Kidney tubule cell (primary cell): ENCODE measurements around the gene FBXL7.

Experiments used
- DNase-seq: peaks from one replicate; pipeline ENCODE4 v3.0.0-alpha.2; 2018; ENCODE audit warnings: low spot score

The FBXL7 gene

DNA sequence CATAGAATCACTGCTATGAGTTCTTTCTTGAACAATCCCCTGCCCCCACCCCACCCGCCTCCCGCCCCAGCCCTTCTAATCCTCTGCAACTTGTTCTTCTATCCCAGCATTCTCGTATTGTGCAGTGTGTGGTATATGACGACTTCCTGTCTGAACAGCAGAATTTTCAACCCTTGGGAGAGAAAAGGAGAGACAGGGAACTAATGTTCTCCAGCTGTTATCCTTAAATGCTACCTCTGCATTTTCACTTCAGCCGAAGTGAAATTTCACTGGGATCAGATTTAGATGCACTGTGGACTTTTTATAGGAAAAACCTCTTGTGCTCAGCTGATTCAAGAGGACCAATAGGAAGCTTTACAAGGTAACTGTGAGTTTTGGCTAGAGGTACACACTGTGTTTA lies 2.2 kb downstream of the FBXL7 start:
- no peak for DNase-seq

GRCh38 chr5:15506146-15506545 lies 6.2 kb downstream of the FBXL7 start:
- DNase-seq, result no peak

DNA sequence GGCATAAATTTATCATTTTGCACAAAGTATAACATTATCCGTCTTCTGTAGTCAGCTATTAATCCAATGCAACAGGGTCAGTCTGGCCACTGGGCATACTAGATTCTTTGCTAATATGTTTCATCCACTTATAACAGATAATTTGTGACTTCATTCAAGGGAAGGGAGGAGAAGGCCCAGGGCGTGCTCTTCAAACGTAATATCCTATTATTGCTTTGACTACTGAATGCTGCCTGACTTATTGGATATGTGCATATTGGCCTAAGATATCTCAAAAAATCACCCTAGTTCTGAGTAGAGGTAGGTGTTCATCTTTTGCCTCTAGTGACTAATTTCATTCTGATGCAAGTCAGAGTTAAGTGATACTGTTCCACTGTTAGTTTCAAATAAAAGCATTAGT lies 6.9 kb downstream of the FBXL7 start:
- DNase-seq, result no peak

DNA sequence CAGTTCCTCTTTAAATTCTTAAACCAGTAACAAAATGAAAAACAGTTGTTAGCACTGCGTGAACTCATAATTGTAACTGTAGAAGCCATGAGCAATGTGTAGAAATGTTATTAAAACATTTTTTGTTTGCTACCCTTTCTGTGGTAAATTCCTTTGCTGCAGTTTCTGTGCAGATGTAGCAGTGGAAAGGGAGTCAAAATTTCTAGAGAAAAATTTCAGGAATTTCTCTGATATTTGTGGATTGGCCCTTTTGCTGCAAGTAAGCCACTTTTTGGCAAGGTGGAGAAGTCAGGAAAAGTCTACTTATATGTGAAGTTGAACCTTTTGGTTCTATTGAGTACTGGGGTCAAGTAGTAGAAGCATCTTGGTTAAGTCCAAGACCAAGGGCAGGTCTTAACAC lies 10.1 kb downstream of the FBXL7 start:
- DNase-seq, result no peak

GRCh38 chr5:15510831-15511230 lies 10.9 kb downstream of the FBXL7 start:
- no peak for DNase-seq

DNA sequence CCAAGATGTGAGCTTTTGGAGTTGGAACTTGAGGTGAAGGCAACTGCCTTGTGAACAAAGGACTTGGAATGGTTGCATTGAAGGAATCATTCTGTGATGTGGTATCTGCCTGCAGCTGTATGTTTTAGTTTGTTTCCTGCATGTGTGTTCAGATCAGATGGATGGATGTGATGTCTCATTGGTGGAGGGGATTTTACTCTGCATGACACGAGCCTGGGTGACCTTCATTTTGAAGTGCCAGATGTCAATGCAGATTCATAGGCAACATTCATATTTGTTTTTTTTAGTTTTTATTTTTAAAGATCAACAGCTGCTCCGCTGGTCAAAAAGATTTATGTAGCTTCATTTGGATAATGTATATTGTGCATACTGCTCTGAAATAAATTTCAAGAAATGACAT lies 13.5 kb downstream of the FBXL7 start:
- no peak for DNase-seq

DNA sequence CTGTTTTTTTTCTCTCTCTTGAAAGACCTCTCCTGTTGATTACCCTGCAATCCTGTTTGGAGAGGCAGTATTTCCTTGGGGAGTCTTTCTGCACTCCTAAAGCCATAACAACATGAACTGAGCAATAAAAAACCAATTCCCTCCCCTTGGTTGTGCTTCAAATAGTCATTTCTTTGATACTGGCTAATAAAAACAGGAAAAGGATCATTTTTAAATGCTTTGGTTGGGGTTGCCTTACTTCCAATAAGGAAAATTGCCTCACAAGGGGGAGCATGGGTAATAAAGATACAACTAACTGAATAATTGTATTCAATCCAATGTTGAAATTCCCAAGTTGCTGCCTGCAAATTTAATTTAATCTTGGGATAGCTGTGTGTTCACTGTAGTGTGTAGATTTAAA lies 13.9 kb downstream of the FBXL7 start:
- no peak for DNase-seq

GRCh38 chr5:15515229-15515628 lies 15.2 kb downstream of the FBXL7 start:
- DNase-seq, result no peak

DNA sequence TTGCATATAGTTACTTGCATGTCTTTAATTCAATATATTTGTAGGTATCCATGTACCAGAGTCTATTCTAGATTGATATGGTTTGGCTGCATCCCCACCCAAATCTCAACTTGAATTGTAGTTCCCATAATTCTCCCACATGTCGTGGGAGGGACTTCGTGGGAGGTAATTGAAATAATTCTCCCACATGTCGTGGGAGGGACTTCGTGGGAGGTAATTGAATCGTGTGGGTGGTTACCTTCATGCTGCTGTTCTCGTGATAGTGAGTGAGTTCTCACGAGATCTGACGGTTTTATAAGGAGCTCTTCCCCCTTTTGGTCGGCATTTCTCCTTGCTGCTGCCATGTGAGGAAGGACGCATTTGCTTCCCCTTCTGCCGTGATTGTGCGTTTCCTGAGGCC lies 16.5 kb downstream of the FBXL7 start:
- DNase-seq, result no peak

DNA sequence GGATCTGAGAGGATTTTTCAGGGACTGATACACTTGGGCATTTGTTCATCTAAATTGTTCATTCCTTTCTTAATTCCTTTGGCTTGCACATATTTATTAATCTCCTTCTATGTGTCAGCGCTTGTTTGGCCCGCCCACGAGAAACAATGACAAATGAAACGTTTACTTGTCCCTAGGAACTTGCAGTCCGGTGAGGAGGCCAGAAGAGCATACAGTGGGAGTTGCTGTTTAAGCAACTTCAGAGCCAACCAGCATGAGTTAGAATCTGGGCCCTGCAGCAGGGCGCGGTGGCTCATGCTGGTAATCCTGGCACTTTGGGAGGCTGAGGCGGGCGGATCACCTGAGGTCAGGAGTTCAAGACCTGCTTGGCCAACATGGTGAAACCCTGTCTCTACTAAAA lies 18.8 kb downstream of the FBXL7 start:
- DNase-seq, result no peak

DNA sequence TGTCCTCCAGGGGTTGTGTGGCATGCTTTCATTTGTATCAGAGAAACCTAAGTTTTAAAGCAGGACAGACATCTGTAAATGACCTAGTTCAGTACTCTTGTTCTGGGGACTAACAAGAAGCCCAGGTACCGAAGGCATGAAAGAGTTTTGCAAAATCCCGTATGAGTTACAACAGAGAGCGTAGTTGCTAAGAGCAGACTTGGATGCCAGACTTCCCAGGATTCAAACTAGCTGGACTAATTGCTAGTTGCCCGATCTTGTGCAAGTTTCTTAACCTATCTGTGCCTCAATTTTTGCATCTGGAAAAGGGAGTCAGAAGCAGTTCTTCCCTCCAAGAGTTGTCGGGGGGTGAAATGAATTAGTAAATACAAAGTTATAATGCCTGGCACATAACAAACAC lies 20.9 kb downstream of the FBXL7 start:
- no peak for DNase-seq

GRCh38 chr5:15521381-15522186 lies 21.6 kb downstream of the FBXL7 start:
- no peak for DNase-seq

DNA sequence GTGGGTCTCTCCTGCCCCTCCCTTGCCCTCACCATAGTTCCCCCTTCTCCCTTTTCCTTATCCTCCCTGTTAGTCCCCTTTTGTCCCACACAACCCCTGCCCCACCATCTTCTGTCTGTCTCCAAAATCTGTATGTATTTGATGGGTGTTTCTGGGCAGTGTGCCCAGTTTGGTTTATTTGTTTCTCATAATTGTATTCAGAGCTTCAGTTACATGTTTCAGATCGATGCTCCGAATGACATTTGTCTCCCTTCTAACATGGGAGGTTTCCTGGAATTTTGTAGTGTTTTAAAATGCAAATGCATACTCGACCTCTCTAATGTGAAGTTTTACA lies 22.2 kb downstream of the FBXL7 start:
- DNase-seq, result no peak

- no peak for DNase-seq
Measured at GRCh38 chr5:15524712-15525111, 24.7 kb downstream of the FBXL7 start.

DNA sequence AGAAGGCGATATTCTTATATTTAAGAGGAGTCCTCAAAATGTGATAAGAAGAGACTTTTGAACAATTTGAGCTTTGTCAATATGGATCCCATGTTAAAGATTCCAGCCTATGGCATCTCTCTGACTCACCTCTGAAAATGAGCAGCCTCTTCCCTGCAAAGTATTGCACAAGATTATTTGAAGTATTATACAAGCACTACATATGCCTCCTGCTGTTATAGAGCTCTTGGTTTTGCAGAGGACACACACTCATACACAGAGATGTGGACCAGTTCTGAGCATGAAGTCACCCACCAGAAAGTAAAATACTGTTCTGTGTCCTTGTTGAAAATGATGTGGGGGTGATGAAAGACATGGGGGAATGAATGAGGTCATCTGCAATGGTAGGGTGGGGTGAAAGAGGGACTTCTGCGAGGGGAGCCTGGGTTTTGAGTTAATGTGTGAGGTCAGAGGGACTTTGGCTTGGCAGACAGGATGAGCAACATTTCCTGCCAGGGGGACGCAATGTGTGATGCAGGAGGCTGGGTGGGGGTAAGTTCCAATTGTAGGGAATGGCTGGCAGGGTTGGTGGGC lies 25.8 kb downstream of the FBXL7 start:
- no peak for DNase-seq

GRCh38 chr5:15526413-15526812 lies 26.4 kb downstream of the FBXL7 start:
- no peak for DNase-seq

DNA sequence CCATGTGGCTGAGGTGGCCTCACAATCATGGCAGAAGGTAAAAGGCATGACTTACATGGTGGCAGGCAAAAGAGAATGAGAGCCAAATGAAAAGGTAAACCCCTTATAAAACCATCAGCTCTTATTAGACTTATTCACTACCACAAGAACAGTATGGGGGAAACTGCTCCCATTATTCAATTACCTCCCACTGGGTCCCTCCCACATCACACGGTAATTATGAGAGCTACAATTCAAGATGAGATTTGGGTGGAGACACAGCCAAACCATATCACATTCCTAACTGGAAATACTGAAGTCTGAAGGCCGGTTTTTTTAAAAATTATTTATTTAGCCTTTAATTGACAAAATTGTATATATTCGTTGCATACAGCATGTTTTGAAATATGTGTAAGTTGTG lies 28.5 kb downstream of the FBXL7 start:
- DNase-seq, result no peak

- no peak for DNase-seq
Measured at GRCh38 chr5:15529013-15529412, 29.0 kb downstream of the FBXL7 start.

- no peak for DNase-seq
Measured at GRCh38 chr5:15529821-15530220, 29.8 kb downstream of the FBXL7 start.

DNA sequence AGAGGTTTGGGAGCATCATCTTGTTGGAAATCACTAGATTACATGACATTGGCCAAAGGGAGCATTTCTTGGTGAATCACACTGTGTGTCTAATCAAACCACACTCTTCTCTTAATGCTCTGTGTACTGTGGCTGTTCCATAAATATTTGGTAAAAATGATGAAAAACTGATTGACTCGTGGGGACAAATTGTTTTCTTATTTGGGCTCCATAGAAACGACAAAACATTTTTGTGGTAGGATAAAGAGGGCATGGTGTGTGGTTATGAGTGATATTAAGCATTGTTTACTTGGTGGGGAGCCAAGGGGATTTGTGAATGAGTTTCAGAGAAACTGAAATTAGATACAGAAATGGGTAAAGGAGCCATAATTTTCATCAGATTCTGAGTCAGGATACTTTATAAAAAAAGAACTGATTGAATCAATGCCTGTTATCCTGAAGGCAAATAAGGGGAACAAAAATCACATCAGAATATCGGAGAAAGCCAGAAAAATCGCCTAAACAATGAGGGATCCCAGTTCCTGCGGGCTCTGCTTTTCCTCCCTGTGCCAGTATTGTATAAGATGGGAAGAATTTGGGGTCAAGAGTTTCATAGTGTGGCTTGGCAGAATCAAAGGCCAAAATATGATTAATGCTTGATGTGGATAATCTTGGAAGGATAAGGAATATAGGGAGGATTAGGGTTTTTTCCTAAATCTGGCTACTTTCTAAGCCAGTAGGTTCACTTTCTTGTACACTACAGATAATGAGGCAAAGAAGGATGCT lies 33.3 kb downstream of the FBXL7 start:
- no peak for DNase-seq

DNA sequence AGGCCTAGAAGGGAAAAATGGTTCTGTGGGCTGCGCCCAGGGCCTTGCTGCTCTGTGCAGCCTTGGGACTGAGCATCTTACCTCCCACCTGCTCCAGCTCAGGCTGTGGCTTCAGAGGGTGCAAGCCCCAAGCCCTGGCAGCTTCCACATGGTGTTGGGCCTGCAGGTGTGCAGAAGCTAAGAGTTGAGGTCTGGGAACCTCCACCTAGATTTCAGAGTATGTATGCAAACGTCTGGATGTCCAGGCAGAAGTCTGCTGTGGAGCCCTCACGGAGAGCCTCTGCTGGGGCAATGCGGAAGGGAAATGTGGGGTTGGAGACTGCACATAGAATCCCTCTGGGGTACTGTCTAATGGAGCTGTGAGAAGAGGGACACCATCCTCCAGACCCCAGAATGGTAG lies 36.0 kb downstream of the FBXL7 start:
- DNase-seq, result no peak

GRCh38 chr5:15538516-15538915 lies 38.5 kb downstream of the FBXL7 start:
- no peak for DNase-seq

DNA sequence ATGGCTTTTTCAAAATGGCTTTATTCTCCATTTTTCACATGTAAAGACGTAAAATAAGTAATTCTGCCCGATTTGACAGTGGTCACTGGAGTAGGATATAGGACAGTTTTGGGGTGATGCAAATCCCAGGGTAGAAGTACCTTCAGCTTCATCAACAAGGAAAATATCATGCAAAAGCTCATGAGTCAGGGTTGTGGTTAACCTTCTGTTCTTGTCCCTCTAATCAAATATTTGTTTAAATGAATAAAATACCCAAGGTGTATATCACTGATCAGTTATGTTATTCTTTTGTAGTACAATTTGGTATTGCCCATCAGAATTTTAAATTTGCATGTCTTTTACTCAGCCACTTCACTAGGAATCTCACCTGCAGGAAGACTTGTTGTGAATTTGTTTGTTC lies 40.0 kb downstream of the FBXL7 start:
- peak; percentile 15 for DNase-seq

DNA sequence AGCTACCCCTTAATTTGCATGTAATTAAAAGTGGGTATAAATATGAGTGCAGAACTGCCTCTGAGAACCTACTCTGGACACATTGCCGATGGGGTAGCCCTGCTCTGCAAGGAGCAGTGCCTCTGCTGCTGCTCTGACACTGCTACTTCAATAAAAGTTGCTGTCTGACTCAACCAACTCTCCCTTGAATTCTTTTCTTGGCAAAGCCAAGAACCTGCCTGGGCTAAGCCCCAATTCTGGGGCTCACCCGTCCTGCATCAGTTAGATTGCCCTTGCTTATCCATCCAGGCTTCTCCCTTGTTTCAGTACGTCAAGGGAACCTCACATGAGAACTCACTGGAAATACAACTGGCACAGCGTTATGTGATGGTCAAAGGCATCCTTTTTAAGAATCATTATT lies 44.1 kb downstream of the FBXL7 start:
- DNase-seq, result no peak
